GM12892 (cell line): ENCODE data around the gene DDX56.

Experiments used
- POLR2A ChIP-seq: IDR thresholded peaks from 2 replicates; pipeline ENCODE4 v1.6.1; 2011; ENCODE audit warnings: low read depth, low read length, control low read depth
- POLR2AphosphoS5 ChIP-seq: IDR thresholded peaks from 2 replicates; pipeline ENCODE4 v1.6.1; 2011; ENCODE audit warnings: low read depth, low read length, control low read depth
- TAF1 ChIP-seq: IDR thresholded peaks from 2 replicates; pipeline ENCODE4 v1.6.1; 2011; ENCODE audit warnings: low read depth, mild to moderate bottlenecking, control low read depth, low read length, borderline replicate concordance

DNA sequence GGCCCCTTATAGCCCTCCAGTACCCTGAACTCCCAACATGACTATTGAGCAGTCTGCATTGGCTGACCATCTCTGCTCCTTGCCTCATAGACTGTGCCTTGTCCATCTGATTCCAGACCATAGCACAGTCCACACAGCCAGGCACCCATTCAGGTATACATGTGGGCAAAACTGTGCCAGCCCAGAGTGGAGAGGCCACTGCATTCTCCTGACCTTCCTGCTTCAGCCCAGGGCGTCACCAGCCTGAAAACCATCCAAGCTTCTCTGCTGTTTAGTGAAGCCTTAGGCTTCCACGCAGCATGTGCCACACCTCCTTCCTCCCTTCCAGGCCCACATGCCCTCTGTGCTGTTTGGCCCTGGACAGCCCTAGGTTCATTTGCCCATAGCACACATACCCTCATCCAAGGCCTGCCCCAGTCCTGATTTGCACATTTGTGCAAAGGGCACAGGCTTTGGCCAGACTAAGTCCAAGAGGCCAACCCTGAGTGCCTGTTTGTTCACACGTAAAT is 10.5 kb downstream of the DDX56 start:
- TF ChIP-seq TAF1: no peak
- peak; percentile 89 for TF ChIP-seq POLR2AphosphoS5
- no peak; the same call in 1 of the 2 replicates for TF ChIP-seq POLR2A
